Right forelimb (tissue), 1 donor: ENCODE results near the gene MYNN.
"Not testable (repeated sequence)": the region's sequence is repeated elsewhere in the genome, so short reads cannot be mapped to it uniquely, and the experiment has no call there.

ENCODE experiments used
- DNase-seq: peaks from one replicate; pipeline ENCODE4 v3.0.0-alpha.2; 2018

Gene MYNN

DNA sequence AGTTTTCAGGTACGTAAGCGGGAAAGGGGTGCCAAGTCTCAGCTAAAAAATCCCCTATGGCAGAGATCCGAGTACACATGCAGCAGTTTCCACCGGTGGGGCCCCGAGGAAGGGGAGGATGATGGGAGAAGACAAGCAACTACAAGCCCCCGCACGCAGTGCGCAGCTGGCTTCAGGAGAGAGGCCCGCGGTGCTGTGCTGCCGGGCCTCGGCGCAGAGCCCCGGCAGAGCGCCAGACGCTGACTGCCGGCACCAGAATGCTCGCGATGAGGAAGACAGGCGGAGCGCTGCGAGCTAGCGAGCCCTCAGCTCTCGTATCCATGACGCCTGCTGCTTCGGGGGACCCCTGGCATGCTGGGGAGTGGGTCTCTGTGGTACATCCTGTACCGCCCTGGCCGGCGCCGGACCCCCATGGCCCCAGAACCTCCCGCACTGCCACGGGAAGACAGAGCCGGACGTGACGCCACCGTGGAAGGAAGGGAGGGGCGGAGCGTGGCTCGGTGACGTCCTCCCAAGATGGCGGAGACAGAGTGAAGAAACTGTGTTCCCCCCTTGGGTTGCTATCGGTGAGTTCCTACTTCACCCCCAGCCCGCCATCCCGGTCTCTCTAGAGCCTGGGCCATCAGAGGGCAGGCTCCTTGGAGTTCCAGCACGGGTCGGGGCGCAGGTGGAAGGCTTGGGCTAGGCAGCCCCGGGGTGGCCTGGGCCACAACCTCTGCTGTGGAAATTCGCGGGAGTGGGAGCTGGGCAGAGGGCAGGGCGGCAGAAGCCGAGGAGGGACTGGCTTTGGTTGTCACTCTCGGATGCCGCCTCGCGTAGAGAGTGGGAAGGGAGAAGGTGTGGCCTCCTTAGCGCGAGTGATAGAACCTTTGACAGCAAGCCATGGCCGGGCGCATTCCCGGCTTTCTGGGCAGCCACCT is at the start of gene MYNN:
TSS of gene MYNN (plus strand) at position 500 of the 920 bp plus-strand sequence. CDS start 900 bp downstream, outside the sequence.
- peak; percentile 97 for DNase-seq

DNA sequence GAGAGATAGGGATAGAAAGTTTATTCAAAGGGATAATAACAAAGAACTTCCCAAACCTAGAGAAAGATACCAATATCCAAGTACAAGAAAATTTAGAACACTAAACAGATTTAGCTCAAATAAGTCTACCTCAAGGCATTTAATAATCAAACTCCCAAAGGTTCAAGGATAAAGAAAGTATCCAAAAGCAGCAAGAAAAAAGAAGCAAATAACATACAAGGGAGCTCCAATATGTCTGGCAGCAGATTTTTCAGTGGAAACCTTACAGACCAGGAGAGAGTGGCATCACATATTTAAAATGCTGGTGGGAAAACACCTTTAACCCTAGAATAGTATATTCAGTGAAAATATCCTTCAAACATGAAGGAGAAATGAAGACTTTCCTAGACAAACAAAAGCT is 41.3 kb upstream of the MYNN start:
- DNase-seq, result not testable (repeated sequence)

DNA sequence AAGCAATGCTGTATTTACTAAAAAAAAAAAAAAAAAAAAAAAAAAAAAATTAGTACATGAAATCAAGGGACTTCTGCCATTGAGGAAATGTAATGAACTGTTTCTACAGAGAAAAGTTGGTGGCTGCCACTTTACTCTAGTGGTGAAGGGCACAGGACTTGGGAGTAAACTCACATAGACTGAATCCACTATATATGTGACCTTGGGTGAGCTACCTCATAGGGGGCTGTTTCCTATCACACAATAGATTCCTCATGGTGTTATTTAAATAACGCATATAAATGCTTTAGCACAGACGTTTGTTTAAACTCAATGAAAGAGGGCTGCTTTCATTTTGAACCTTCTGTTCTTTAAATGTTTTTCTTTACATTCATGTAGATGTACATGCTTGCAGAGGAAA is 34.1 kb upstream of the MYNN start:
- DNase-seq, result no peak

DNA sequence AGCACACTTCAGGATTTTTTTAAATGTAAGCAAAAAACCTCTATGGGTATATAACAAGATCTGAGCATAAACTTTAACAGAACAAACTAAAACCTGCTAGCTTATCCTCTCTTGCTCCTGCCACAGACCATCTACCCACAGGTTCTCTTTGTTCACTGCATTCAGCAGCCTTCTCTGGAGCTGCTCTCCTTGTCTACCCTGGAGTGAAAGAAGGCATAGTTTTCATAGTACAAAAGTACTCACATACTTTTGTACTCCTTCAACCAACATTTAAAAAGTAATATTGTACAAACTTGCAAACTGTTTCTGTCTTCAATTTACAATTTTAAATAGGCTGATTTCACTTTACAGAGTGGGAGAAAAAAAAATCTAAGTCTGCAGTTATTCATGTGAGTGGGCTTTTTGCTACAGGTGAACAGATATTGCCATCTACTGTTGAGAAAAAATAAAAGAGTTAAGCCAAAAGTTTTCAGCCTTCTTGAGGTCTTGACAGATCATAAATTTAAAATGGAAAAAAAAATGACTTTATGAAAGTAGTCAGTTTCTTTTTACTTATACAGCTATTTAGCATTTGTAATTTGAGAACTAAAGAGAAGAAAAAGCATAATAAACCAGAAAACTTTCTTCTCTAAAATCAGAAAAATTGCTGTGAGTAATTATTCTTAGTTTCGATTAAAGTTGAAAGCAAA is 28.7 kb upstream of the MYNN start:
- no peak for DNase-seq

DNA sequence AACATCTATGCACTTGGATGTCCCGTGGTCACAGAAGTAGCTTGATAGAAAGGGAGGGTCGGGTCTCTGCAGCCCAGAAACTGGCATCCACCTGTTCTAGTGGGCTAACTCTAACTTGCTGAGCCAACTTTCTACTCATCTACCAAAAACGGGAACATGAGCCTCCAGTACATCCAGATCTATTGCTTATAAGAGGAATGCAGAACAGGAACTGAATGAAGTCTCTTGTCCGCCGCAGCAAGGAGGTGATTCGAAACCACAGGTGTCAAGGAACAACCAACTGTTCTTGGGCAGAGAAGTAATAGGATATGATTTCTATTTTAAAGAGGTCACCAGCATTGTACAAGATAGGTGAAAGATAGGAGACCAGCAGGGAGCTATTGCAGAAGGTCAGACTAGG is 26.3 kb upstream of the MYNN start:
- no peak for DNase-seq

DNA sequence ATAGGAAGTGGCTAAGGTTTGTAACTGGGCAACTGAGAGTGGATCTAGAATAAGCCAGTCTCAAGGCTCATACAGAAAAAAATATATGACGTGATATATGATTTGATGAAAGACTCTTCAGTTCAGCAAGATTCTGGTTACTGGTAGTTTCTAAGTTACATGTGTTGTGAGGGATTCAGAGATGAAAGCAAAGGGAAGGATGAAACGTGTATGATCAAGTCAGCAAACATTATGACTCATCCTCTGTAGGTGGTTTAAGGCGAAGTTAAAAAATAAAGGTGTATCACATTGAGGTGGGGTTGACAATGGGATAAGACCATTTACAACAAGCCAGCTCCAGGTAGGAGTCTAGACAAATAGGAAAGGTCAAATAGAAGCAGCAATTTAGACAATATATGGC is 24.5 kb upstream of the MYNN start:
- DNase-seq, result no peak

DNA sequence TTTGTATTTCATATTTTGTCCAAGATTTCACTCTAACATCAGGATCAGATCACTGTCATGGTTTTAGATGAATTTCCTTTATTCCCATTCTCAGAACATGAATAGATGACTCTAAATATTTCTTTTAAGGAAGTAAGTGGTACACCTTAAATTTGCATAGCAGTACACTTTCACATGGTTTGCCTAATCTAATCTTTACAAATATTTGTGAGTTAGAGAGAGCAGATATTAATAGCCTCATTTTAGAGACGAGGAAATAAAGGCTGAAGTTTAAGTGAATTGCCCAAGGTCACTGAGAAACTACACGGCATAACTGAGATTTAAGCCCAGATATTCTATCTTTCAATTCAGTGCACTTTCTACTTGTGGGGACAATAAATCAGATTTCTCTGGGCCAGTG is 22.5 kb upstream of the MYNN start:
- DNase-seq, result no peak

DNA sequence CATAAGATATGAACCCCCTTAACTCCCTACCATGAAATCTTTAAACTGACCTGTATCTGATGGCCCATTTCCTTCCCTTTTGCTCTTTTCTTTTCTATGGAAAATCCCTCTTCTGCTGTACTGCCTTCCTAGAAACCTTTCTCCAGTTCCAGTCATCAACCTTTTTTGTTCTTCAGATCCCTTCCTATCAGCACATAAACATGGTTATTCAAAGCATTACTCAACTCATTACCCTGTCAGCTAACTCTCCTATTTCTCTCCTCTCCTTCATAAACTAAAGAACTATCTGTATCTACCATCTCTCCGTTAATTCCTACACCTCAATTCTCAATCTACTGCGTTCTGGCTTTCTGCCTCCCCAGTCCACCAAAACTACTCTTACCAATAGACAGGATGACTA is 21.3 kb upstream of the MYNN start:
- DNase-seq, result no peak

DNA sequence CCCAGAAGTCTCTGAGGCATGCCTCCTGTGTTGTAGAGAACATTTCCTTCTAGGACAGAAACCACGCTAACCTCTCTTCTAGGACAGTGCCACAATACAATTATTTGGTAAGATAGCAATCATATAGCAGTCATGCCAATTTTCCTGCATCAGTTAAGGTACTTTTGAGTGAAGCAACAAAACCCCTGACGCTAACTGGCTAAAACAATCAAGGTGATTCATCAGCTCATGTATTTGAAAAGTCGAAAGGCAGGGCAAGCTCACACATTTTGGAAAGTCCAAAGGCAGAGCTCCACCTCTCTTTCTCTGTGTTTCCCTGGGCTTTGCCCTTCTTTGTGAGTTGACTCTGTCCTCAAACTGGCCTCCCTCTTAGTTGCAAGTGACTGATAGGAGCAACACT is 18.5 kb upstream of the MYNN start:
- DNase-seq, result no peak

DNA sequence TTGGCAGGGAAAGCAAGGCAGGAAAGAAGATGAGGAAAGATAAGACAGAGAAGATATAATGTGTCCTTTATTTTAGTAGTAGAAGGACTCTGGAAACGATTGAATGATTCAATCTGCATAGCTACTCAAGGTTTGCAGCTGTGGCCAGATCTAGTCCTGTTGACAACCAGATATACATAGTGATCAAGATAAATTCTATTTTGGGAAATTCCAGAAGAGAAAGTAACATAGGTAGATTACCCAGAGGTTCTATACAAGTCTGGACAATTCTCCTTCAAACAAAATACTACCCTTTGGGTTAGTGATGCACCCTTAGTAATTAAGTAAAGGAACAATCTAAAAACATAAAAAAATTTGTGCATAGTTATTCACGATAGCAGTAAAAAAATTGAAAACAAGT is 17.7 kb upstream of the MYNN start:
- no peak for DNase-seq

DNA sequence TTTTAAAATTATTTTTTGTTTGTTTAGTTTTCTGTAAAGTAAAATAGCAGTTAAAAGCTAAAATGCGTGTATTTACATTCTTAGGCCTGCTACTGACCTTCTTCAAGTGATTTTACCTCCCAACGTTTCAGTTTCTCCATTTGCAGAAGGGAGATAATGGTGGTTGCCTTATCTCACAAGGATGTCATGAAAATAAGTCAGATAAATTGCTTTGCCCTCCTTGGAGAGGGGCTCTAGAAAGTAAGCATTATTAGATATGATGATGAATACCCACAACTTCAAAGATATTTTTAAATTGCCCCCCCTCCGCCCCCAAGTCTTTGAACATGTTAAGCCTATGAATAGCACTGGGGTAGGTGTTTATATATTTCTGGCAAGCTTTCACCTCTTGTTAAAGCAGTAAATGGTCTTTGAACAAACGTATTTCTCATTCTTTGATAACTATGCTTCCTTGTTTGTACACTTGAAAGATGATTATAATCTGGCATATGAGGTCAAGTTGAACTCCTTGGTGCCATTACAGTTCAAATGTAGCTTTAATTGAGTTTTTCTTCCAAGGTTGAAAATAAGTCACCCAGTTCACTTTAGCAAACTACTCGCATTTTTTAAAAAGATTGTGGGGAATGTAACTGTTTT is 14.7 kb upstream of the MYNN start:
- no peak for DNase-seq

DNA sequence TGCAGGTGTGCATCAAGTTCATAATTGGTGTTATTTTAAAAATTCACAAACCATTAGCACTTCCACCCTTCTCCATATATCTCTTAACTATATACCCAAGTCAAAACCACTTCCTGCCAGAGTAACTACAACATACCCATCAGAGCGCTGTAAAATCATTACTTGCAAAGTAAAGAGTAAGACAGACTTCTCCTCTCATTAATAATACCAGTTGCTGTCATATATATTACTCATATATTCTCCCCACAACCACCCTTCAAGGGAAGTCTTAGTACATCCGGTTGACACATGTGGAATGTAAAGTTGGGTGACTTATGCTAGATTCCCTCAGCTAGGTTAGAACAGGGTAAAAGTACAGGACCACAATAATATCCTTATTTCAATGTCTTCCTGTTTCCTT is 13.9 kb upstream of the MYNN start:
- DNase-seq, result no peak

DNA sequence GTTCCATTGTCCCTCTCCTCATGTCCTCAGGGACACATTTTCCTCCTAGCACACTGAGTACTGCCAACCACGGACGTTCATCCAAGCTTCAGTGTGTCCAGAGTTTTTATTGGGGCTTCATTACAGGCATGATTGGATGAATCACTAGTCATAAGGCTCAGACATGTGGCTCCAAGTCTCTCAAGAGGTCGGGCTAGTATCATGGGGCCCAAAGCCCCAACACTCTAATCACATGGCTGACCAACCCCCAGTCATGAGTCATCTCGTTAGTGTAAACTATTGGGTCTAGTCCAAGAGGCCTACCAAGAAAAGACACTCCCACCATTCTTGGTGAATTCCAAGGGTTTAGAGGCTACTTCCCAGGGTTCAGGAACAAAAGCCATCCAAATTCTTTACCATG is 12.7 kb upstream of the MYNN start:
- DNase-seq, result no peak

DNA sequence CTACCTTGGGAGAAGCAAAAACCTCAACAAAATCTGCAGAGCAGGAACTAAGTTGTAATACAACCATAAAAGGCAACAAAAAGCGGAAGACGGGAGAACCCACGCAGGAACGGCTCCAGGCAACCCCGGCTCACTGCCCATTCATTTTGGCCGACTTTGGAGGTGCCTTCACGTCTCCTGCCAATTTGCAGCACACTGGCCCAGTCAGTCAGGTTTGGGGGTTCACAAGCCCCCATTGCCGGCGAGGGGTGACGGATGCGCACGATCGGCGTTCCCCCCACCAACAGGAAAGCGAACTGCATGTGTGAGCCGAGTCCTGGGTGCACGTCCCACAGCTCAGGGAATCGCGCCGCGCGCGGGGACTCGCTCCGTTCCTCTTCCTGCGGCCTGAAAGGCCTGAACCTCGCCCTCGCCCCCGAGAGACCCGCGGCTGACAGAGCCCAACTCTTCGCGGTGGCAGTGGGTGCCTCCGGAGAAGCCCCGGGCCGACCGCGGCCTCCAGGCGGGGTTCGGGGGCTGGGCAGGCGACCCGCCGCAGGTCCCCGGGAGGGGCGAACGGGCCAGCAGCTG is 8.8 kb upstream of the MYNN start:
- peak; percentile 85 for DNase-seq

DNA sequence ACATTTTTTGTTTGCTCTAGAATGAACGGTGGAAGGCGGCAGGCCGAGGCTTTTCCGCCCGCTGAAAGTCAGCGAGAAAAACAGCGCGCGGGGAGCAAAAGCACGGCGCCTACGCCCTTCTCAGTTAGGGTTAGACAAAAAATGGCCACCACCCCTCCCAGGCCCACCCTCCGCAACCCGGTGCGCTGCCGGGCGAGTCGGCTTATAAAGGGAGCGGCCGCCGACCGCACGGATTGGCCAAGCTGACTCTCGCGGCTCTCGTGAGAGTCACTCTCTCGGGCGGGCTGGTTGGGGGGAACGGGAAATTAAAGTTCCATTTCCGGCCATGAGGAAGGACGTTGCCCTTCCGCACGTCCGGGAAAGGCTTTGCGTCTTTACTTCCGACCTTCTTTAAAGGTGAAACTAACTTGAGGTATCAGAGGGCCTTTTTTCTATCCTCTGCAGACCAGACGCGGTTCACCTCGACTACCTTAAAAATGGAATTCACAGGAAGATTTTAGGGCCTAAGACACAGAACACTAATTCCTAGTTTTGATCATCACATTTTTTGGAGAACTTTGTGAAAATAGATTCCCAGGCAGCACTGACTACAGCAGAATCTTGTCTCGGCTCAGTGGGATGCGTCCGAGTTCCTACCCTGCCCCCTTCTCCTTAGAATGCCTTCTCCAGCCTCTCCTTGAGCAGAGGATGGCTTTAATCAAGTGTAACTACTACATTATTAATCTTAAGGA is 8.1 kb upstream of the MYNN start, which contains the start of gene TERC:
TSS of gene TERC (minus strand) at position 179 of the 731 bp plus-strand sequence.
- DNase-seq, result peak; percentile 96

DNA sequence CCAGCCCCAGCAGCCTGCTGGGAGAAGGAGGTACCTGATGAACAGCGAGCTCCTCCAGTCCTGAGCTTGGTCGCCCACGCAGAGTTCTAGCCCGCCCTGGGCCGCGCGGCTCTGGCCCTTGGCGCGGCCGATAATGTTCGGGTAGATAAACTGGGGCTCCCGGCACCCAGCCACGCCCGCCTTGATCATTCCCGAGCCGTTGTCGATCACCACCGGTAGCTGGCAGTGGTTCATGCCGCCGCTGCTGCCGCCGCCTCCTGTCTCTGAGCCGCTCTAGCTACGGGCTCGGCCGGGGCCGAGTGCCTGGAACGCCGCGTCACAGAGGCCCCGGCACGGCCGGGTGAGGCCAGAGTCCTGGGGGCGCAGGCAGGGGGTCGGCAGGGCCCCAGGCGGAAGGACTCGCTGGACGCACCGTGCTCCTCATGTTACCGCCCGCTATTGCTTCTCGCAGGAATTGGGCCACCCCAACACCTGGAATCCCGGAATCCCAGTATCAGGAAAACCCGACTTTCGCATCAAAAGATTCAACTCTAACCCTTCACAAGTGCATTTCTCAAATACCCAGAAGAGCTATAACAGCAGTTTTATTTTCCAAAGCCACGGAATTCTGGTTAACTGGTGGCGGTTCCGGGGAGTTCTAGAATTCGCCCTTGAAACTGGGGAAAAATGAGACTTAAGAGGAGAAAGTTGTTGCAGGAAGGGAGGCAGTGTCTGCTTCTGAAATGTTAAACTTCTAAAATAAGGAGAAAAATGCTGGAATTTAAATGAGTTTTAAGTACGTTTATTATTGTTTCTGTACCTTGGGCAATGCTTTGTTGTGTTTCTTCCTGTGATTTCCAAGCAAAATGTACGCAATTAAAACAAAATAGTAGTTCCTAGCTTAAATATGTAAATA is 3.7 kb upstream of the MYNN start, which contains the start of gene ACTRT3:
TSS of gene ACTRT3 (minus strand) at position 275 of the 895 bp plus-strand sequence. CDS start at position 234, 41 bp downstream.
- DNase-seq, result peak; percentile 88

DNA sequence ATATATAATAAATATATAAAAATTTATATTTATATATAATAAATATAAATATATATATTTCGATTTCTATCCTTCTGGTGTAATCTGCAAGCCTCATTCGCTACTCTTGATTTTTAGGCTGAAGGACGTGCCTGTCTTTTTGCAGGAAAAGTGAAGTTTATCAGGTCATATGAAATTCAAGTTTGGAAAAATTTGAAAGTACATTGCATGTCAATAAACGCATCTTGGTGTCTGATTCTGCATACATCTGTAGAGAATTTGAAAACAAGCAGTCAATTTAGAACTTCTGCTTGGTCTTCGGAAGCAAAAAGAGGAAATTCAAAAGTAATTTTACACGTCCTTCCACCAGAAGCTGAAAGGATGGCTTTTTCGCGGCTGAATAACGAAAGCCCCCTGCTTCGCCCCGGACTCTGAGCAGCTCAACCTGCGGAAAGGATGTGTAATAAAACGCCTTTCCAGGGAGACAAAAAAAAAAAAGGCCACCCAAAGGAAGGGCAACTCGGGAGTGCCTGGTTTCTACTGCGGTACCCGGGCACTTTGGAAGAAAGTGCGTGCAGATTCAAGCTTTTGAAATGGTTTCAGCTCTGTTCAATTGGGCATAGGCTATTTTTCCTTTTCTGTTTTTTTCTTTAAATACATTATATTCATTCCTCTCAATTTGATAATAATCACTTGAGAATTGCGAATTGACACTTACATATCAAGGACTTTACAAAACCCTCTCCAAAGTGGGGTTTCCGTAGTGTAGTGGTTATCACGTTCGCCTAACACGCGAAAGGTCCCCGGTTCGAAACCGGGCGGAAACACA is 1.5 kb upstream of the MYNN start:
- peak; percentile 81 for DNase-seq

DNA sequence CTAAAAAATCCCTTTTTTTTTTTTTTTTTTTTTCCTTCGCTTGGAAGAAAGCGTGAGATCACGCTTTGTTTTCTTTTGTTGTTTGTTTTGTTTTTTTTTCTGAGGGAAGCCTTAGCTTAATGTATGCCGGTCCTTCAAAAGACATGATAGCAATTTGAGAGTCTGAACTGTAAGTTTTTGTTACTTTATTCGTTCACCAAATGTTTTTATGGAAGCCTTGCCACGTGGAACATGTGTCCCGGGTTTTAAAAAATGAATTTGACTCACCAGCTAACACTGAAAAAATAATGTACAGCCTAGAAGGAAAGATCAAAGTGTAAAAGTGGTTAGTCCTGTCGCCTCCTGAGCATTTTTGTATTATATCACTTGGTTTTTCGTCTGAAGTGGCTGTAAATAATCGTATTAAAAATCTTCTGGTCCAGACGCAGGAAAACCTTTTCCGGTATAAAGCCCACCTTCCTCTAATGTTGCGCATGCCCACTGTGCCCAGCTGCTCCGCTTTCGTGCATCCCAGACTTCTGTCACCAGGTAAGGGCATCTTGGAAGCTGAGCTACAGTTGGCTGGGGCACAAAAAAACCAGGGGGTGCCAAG is 795 bp upstream of the MYNN start:
- DNase-seq, result no peak

DNA sequence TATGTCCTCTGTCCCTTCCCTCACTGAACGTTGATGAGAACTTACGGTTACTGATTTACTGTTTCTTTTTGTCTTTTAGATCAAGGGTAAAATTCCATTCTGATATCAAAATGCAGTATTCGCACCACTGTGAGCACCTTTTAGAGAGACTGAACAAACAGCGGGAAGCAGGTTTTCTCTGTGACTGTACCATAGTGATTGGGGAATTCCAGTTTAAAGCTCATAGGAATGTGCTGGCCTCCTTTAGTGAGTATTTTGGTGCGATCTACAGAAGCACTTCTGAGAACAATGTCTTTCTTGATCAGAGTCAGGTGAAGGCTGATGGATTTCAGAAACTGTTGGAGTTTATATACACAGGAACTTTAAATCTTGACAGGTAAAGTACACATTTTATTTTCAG is 990 bp downstream of the MYNN start:
- DNase-seq, result no peak

DNA sequence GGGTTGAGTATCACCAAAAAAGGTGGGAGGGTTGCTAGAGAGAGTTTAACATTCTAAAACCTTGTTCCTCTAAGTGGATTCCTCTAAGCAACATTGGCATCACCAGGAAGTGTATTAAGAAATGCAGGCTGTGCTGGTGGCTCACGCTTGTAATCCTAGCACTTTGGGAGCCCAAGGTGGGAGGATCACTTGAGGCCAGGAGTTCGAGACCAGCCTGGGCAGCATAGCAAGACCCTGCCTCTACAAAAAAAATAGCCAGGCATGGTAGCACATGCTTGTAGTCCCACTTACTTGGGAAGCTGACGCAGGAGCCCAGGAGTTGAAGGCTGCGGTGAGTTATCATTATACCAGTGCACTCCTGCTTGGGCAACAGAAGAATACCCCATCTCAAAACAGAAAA is 4.6 kb downstream of the MYNN start:
- DNase-seq, result no peak
